ENCODE data around the gene OTUD3. TPM values are rescaled to one million over a fixed set of nuclear protein-coding genes. Genes with fewer than 3 reads are reported as not detected.

The OTUD3 gene
- total RNA-seq, 2 donors from 2014 or later = 3.9 to 7.1 TPM

- no peak for ATAC-seq (ENCODE audit: insufficient number of reproducible peaks, low FRiP score, low read depth)
- H3K4me3 ChIP-seq = no peak overlapping the region
These were observed 30.2 kb upstream of the OTUD3 start for GRCh38 chr1:19852036-19852435.

GRCh38 chr1:19854866-19855265 lies 27.3 kb upstream of the OTUD3 start:
- DNase-seq (ENCODE audit: low spot score) (no peak), ATAC-seq (ENCODE audit: insufficient number of reproducible peaks, low FRiP score, low read depth) (no peak)
- TF ChIP-seq CTCF (IDR thresholded peaks at IDR 0.05) = no peak
- H3K4me1 ChIP-seq (ENCODE audit: control insufficient read depth in 1 of 2, low read depth in 2 of 2) = no peaks in the 10 kb centered on the region
- no peak overlapping the region for H3K4me3 ChIP-seq
- H3K9me3 ChIP-seq = no peaks in the 10 kb centered on the region
- H3K36me3 ChIP-seq = no peaks in the 10 kb centered on the region
- H3K27me3 ChIP-seq (replicated peaks; ENCODE audit: insufficient read depth) = no peaks in the 10 kb centered on the region
- H3K27ac ChIP-seq = no peak overlapping the region

More at GRCh38 chr1:19852036-19852435, 30.2 kb upstream of the OTUD3 start:
- Histone ChIP-seq H3K27me3 (replicated peaks; ENCODE audit: insufficient read depth) (no peaks in the 10 kb centered on the region), H3K27ac (no peak overlapping the region), H3K4me1 (ENCODE audit: control insufficient read depth in 1 of 2, low read depth in 2 of 2) (no peaks in the 10 kb centered on the region), H3K36me3 (no peaks in the 10 kb centered on the region), H3K9me3 (no peaks in the 10 kb centered on the region)
- TF ChIP-seq CTCF (IDR thresholded peaks at IDR 0.05) = no peak
- no peak for DNase-seq (ENCODE audit: low spot score)

DNA sequence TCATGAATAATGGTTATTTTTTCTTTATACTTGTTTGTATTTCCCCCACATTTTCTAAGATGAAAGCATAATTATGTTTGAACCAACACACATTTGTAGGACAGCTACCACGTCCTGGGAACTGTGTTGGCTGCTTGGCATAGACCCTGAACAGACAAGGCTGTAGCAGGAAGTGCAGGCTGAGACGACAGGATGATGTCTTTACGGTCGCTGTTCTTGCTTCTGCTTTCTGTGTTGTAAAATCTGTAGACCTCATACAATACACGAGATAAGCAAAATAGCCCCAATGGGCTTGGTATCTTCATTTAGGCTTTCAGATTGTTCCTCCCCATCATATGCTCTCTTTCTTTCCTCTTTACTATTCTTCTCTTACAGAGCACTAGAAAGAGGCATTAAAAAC lies 23.3 kb upstream of the OTUD3 start:
- H3K9me3 ChIP-seq = no peaks in the 10 kb centered on the region
- H3K4me3 ChIP-seq = no peak overlapping the region
- no peak overlapping the region for H3K27ac ChIP-seq
- DNase-seq (ENCODE audit: low spot score) (no peak), ATAC-seq (ENCODE audit: insufficient number of reproducible peaks, low FRiP score, low read depth) (no peak)
- no peaks in the 10 kb centered on the region for H3K27me3 ChIP-seq (replicated peaks; ENCODE audit: insufficient read depth)
- no peaks in the 10 kb centered on the region for H3K36me3 ChIP-seq
- H3K4me1 ChIP-seq (ENCODE audit: control insufficient read depth in 1 of 2, low read depth in 2 of 2) = no peaks in the 10 kb centered on the region
- TF ChIP-seq CTCF (IDR thresholded peaks at IDR 0.05) = no peak

GRCh38 chr1:19859876-19860275 lies 22.3 kb upstream of the OTUD3 start:
- Histone ChIP-seq H3K27me3 (replicated peaks; ENCODE audit: insufficient read depth) (no peaks in the 10 kb centered on the region), H3K27ac (no peak overlapping the region), H3K4me1 (ENCODE audit: control insufficient read depth in 1 of 2, low read depth in 2 of 2) (no peaks in the 10 kb centered on the region), H3K36me3 (no peaks in the 10 kb centered on the region), H3K9me3 (no peaks in the 10 kb centered on the region), H3K4me3 (no peak overlapping the region)
- TF ChIP-seq CTCF (IDR thresholded peaks at IDR 0.05) = no peak
- ATAC-seq (ENCODE audit: insufficient number of reproducible peaks, low FRiP score, low read depth) (no peak), DNase-seq (ENCODE audit: low spot score) (no peak)

- no peaks in the 10 kb centered on the region for H3K27me3 ChIP-seq (replicated peaks; ENCODE audit: insufficient read depth)
- H3K27ac ChIP-seq = no peak overlapping the region
- no peak for DNase-seq (ENCODE audit: low spot score)
- no peak overlapping the region for H3K4me3 ChIP-seq
- no peaks in the 10 kb centered on the region for H3K4me1 ChIP-seq (ENCODE audit: control insufficient read depth in 1 of 2, low read depth in 2 of 2)
- no peak for TF ChIP-seq CTCF (IDR thresholded peaks at IDR 0.05)
- H3K36me3 ChIP-seq = no peaks in the 10 kb centered on the region
- no peak for ATAC-seq (ENCODE audit: insufficient number of reproducible peaks, low FRiP score, low read depth)
- no peaks in the 10 kb centered on the region for H3K9me3 ChIP-seq
These were observed 21.8 kb upstream of the OTUD3 start for GRCh38 chr1:19860418-19860817.
